Testis (tissue), 2 donors: Measurements from ENCODE around the gene ZBTB21.

Experiments used
- POLR2A ChIP-seq: fragments of 450-650 bp; IDR thresholded peaks from one replicate; pipeline ENCODE4 v1.6.1; 2017; ENCODE audit warnings: antibody characterized with exemption, mild to moderate bottlenecking, moderate library complexity
- TF ChIP-seq, protein P1 (sequence below), 3 experiments: fragments of 450-650 bp in 2 of 3; fragments of 200-600 bp in 1 of 3; sonication (generic) in 1 of 3; IDR thresholded peaks; one replicate each; pipeline ENCODE4 v1.5.1; 2016 to 2019; ENCODE audit warnings: antibody characterized with exemption in 3 of 3, mild to moderate bottlenecking in 2 of 3, moderate library complexity in 1 of 3

DNA sequence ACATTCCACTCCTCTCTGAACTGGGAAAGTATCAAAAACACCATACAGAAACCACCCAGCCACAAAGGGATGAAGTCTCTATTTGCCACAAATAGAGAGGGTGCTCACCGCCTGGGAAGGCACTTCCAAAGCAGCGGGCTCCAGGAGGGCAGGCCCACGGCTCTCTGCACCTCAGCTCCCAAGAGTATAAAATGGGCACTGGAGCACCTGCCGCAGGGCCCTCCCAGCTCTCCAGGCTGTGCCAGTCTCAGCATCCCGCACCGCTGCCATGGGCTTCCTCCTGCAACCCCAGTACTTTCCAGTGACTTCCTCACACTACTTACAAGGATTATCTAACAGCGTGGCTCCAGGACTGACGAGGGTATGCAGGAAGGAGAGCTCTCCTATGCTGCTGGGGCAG, 70.8 kb downstream of the ZBTB21 start:
- TF ChIP-seq, protein P1, sequence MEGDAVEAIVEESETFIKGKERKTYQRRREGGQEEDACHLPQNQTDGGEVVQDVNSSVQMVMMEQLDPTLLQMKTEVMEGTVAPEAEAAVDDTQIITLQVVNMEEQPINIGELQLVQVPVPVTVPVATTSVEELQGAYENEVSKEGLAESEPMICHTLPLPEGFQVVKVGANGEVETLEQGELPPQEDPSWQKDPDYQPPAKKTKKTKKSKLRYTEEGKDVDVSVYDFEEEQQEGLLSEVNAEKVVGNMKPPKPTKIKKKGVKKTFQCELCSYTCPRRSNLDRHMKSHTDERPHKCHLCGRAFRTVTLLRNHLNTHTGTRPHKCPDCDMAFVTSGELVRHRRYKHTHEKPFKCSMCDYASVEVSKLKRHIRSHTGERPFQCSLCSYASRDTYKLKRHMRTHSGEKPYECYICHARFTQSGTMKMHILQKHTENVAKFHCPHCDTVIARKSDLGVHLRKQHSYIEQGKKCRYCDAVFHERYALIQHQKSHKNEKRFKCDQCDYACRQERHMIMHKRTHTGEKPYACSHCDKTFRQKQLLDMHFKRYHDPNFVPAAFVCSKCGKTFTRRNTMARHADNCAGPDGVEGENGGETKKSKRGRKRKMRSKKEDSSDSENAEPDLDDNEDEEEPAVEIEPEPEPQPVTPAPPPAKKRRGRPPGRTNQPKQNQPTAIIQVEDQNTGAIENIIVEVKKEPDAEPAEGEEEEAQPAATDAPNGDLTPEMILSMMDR (IDR thresholded peaks at IDR 0.05), result no peak
- no peak for TF ChIP-seq POLR2A
